ENCODE measurements around the gene LAX1.

Gene LAX1

GRCh38 chr1:203818399-203818798 is 53.4 kb downstream of the LAX1 start:
- no peak for DNase-seq

GRCh38 chr1:203823306-203823705 is 58.3 kb downstream of the LAX1 start:
- no peak for DNase-seq
